Progenitor cell of endocrine pancreas (in vitro differentiated cells): ENCODE measurements around the gene C17orf113. TPM values are rescaled to one million over a fixed set of nuclear protein-coding genes. Genes with fewer than 3 reads are reported as not detected.
A peak's percentile ranks its signal among the peaks of the same experiment; 100 is the strongest.

Source experiments
- DNase-seq: peaks from one replicate; pipeline ENCODE4 v3.0.0; 2021; ENCODE audit warnings: low spot score; ENCODE audit not compliant: unreplicated experiment
- H3K27ac Mint-ChIP-seq: 2 replicates; pipeline ENCODE4 v1.8.0; 2021; ENCODE audit warnings: mild to moderate bottlenecking, moderate library complexity, mixed read lengths
- H3K27me3 Mint-ChIP-seq: 2 replicates; pipeline ENCODE4 v1.8.0; 2021; ENCODE audit warnings: mixed read lengths
- H3K36me3 Mint-ChIP-seq: 2 replicates; pipeline ENCODE4 v1.8.0; 2022; ENCODE audit warnings: mixed read lengths; ENCODE audit not compliant: insufficient read depth
- H3K4me1 Mint-ChIP-seq: 2 replicates; pipeline ENCODE4 v1.8.0; 2021; ENCODE audit warnings: low read depth, mixed read lengths
- H3K4me3 Mint-ChIP-seq: 2 replicates; pipeline ENCODE4 v1.8.0; 2021; ENCODE audit warnings: low read depth, mild to moderate bottlenecking, moderate library complexity, mixed read lengths
- H3K9me3 Mint-ChIP-seq: 2 replicates; pipeline ENCODE4 v1.8.0; 2021; ENCODE audit warnings: low read depth, mixed read lengths
- CTCF ChIP-seq: fragments of 200-600 bp; sonication (generic); IDR thresholded peaks from one replicate; pipeline ENCODE4 v1.5.0; 2021; ENCODE audit warnings: antibody characterized with exemption, mild to moderate bottlenecking; ENCODE audit not compliant: unreplicated experiment
- total RNA-seq: library from RNA; stranded (reverse); gene quantifications from 2 replicates; pipeline ENCODE4 v1.2.1, GENCODE V29; 2021

The C17orf113 gene
- total RNA-seq, 1 donor from 2014 or later, result 3.2 TPM

- Mint-ChIP-seq H3K36me3 (no peaks in the 10 kb centered on the region), H3K27me3 (peaks cover 72% of the 10 kb centered on the region), H3K4me3 (no peak overlapping the region), H3K27ac (peak overlapping the region; percentile 6), H3K9me3 (no peaks in the 10 kb centered on the region), H3K4me1 (no peaks in the 10 kb centered on the region)
- DNase-seq, result no peak
- no peak for TF ChIP-seq CTCF
Measured at GRCh38 chr17:42094375-42095069, 44.1 kb upstream of the C17orf113 start.

GRCh38 chr17:42092939-42093338 lies 42.5 kb upstream of the C17orf113 start:
- DNase-seq, result no peak
- Mint-ChIP-seq H3K4me1 (peaks cover 1% of the 10 kb centered on the region), H3K36me3 (no peaks in the 10 kb centered on the region), H3K27ac (no peak overlapping the region), H3K27me3 (peaks cover 62% of the 10 kb centered on the region), H3K4me3 (no peak overlapping the region), H3K9me3 (no peaks in the 10 kb centered on the region)
- no peak for TF ChIP-seq CTCF

GRCh38 chr17:42090964-42091790 lies 40.8 kb upstream of the C17orf113 start:
- DNase-seq, result no peak
- no peaks in the 10 kb centered on the region for H3K36me3 Mint-ChIP-seq
- H3K4me1 Mint-ChIP-seq, result peaks cover 9% of the 10 kb centered on the region
- H3K9me3 Mint-ChIP-seq, result no peaks in the 10 kb centered on the region
- no peak overlapping the region for H3K4me3 Mint-ChIP-seq
- no peak for TF ChIP-seq CTCF
- H3K27ac Mint-ChIP-seq, result no peak overlapping the region
- H3K27me3 Mint-ChIP-seq, result peaks cover 44% of the 10 kb centered on the region

- no peak for DNase-seq
- H3K27ac Mint-ChIP-seq, result no peak overlapping the region
- TF ChIP-seq CTCF, result no peak
- no peak overlapping the region for H3K4me3 Mint-ChIP-seq
- H3K9me3 Mint-ChIP-seq, result no peaks in the 10 kb centered on the region
- H3K27me3 Mint-ChIP-seq, result peaks cover 23% of the 10 kb centered on the region
- peaks cover 9% of the 10 kb centered on the region for H3K4me1 Mint-ChIP-seq
- H3K36me3 Mint-ChIP-seq, result no peaks in the 10 kb centered on the region
Measured at GRCh38 chr17:42088736-42089135, 38.3 kb upstream of the C17orf113 start.

- no peak overlapping the region for H3K4me3 Mint-ChIP-seq
- peak overlapping the region; percentile 9 for H3K27ac Mint-ChIP-seq
- DNase-seq, result no peak
Measured at GRCh38 chr17:42087736-42088705, 37.6 kb upstream of the C17orf113 start.

More at GRCh38 chr17:42087736-42088705, 37.6 kb upstream of the C17orf113 start:
- TF ChIP-seq CTCF, result no peak
- Mint-ChIP-seq H3K36me3 (no peaks in the 10 kb centered on the region), H3K4me1 (peaks cover 9% of the 10 kb centered on the region), H3K27me3 (peaks cover 20% of the 10 kb centered on the region), H3K9me3 (no peaks in the 10 kb centered on the region)
